AG04450 (cell line): ENCODE results near the gene RBBP4. TPM values are rescaled to one million over a fixed set of nuclear protein-coding genes. Genes with fewer than 3 reads are reported as not detected.

Experiments
- CTCF ChIA-PET: fragments of 300-600, 350-600 bp; formaldehyde crosslinking; extraction: SDS; loops from one replicate; lab custom pipeline; 2022; ENCODE audit warnings: antibody characterized with exemption, inconsistent platforms; lab: Charles Lee
- POLR2A ChIA-PET: fragments of 350-600 bp; formaldehyde crosslinking; extraction: SDS; loops from one replicate; lab custom pipeline; 2021; ENCODE audit warnings: antibody characterized with exemption, inconsistent platforms; lab: Yijun Ruan, JAX
- DNase-seq: peaks from one replicate; pipeline ENCODE4 v3.0.0-alpha.2; 2011; ENCODE audit warnings: low read depth, low spot score
- H3K27ac ChIP-seq: one replicate; pipeline ENCODE4 v1.5.1; 2012; ENCODE audit warnings: low read depth, low read length, control low read depth
- H3K27me3 ChIP-seq: one replicate; pipeline ENCODE4 v1.6.0; 2012; ENCODE audit warnings: low read length; ENCODE audit not compliant: control insufficient read depth, insufficient read depth
- H3K4me3 ChIP-seq: 2 replicates; pipeline ENCODE4 v1.5.1; 2011; ENCODE audit warnings: mild to moderate bottlenecking, low read depth, low read length, control low read depth
- H3K9me3 ChIP-seq: 2 replicates; pipeline ENCODE4 v1.5.1; 2012; ENCODE audit warnings: low read length; ENCODE audit not compliant: control insufficient read depth, insufficient read depth
- polyA plus RNA-seq: library from polyadenylated mRNA; depleted of rRNA; stranded (reverse); fragments of >200 nt; gene quantifications from 2 replicates; pipeline ENCODE4 v1.2.3, GENCODE V29; 2011
- TF ChIP-seq, protein P1 (sequence below): IDR thresholded peaks from 2 replicates; pipeline ENCODE4 v1.5.1; 2011; ENCODE audit warnings: low read depth, low read length, control low read depth, inconsistent platforms

The RBBP4 gene
- polyA plus RNA-seq, 1 experiment = 154 TPM

DNA sequence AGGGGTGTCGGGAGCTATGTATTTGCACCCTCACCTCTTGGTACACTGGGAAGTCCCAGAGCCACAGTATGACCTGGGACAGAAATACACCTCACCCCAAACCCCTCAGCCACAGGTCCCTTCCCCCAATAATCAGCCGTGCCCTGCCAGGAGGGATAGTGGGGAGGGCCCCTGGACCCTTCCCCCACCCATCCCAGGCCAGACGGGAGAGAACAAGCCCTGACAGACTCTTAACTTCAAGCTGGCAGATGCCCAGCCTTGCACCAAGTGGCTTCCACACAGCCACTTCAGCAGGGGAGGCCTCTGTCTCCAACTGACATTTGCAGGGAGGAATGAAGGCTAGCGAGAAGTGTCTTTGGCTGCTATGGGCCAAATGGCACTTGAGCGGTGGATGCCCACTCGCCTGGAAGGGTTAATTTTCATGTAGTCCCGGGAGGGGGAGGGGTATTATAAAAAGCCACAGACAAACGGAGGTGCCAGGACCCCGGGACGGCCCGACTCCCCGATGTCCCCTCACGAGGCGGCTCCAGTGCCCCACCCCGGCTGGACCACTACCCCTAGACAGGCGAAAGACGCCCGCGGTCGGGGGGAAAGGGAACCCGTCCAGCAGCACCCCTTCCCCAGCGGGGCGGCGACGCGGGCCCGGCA, 51.1 kb downstream of the RBBP4 start:
- ChIA-PET POLR2A (interaction anchor here (1.0 to 4.2 kb wide), 7 partner anchors 9 to 71 kb away, joined by 3 to 40 read pairs (median 4); partner anchors contain the start of gene RBBP4), CTCF (interaction anchor here (0.8 to 1.1 kb wide), 2 partner anchors 10 to 73 kb away, joined by 4 to 6 read pairs; no protein-coding TSS in a partner anchor)
- no peak for DNase-seq
- Histone ChIP-seq H3K9me3 (peaks cover 4% of the 10 kb centered on the region), H3K27ac (peak overlapping the region; percentile 61), H3K27me3 (no peaks in the 10 kb centered on the region), H3K4me3 (peak overlapping the region; percentile 81)
- TF ChIP-seq, protein P1, sequence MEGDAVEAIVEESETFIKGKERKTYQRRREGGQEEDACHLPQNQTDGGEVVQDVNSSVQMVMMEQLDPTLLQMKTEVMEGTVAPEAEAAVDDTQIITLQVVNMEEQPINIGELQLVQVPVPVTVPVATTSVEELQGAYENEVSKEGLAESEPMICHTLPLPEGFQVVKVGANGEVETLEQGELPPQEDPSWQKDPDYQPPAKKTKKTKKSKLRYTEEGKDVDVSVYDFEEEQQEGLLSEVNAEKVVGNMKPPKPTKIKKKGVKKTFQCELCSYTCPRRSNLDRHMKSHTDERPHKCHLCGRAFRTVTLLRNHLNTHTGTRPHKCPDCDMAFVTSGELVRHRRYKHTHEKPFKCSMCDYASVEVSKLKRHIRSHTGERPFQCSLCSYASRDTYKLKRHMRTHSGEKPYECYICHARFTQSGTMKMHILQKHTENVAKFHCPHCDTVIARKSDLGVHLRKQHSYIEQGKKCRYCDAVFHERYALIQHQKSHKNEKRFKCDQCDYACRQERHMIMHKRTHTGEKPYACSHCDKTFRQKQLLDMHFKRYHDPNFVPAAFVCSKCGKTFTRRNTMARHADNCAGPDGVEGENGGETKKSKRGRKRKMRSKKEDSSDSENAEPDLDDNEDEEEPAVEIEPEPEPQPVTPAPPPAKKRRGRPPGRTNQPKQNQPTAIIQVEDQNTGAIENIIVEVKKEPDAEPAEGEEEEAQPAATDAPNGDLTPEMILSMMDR = no peak

DNA sequence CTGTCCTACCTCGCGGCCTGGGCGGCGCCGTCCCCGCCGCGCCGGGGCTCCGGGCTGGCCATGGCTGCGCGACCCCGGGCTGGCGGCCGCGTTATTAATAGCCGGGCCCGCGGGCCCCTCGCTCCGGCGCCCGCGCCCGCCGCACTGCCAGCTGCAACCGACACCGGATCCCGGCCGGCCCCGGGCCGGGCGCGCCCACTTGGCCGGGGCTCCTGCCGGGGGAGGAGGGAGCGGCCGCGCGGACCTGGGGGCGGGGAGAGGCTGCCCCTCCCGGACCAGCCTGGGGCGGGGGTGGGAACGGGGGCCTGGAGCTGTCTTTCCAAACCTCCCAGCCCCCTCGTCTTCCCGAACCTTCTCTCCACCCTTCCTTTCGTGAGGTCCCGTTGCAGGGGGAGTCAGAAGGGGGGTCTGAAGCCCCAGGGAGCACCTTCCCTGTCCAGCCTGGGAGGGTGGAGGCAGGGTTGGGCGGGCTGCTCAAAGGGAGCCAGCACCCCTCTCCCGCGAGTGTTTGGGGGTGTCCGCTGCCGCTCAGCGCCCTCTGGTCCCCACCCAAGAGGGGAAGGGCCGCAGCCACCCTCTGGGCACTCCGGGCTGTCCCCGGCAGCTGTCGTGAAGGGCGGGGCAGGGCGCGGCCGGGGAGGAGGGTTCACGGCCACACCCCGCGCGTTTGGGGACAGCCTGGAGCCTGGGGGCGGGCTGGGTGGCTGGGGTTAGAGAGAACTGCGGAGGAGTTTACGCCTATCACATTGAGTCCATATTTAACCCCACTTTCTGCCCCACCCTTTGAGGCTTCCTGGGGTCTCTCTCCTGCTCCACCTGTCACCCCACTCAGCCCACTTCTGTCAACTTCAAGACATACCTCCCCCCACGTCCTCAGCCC, 51.8 kb downstream of the RBBP4 start, which contains the start of gene SYNC:
Gene SYNC (minus strand): TSS at position 172 of the 880 bp plus-strand sequence. CDS start 110 bp downstream, at position 62.
- ChIA-PET CTCF (interaction anchor here (0.6 to 2.2 kb wide), 2 partner anchors 9 to 371 kb away, joined by 3 to 12 read pairs; no protein-coding TSS in a partner anchor), POLR2A (interaction anchor here (0.6 to 4.2 kb wide), 21 partner anchors 8 to 636 kb away, joined by 3 to 40 read pairs (median 5); partner anchors contain the start of genes RBBP4, S100PBP and YARS1)
- DNase-seq = peak; percentile 63

DNA sequence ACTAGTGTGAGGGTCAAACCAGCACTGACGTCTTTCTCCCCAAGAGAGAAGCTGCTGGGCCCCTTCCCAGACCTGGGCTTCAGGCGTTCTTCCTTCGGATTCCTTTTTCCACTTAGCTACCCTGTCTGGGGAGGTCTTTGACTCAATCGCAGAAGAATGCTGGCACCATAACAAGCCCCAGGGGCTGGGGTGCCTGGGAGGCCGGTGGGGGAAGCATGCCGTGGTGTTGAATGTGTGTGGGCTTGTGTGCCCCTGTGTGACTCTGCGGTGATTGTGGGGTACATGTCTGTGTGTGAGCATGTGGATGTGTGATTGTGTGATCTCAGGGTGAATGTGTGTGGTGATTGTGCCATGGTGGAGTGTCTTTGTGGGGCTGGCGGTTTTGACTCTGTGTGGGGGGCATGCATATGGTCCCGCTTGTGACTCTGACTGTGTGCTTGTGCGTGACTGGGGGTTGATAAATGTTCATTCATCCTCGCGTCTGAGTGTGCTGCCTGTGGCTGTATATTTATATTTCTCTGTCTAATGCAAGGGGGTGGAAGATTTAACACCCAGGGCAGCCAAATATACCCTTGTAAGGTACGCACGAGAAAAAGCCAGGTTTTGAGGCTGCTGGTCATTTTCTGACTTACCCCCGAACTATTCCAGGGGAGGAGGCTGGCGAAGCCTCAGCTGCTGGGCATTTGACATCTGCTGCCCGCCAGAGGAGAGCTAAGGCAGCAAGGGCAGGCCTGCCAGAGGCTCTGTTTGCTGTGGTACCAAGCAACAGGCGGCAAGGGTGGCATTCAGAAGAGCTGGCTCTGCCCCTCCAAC, 52.7 kb downstream of the RBBP4 start:
- peak overlapping the region; percentile 99 for H3K27ac ChIP-seq
- DNase-seq = peak; percentile 93
- CTCF ChIA-PET = interaction anchor here (2.2 kb wide), 1 partner anchor 9 kb away, joined by 12 read pairs; no protein-coding TSS in a partner anchor
- TF ChIP-seq, protein P1 = no peak
- POLR2A ChIA-PET = interaction anchor here (0.6 to 4.2 kb wide), 22 partner anchors 8 to 637 kb away, joined by 3 to 40 read pairs (median 6); partner anchors contain the start of genes RBBP4, S100PBP and YARS1
- peaks cover 4% of the 10 kb centered on the region for H3K9me3 ChIP-seq
- no peaks in the 10 kb centered on the region for H3K27me3 ChIP-seq
- peak overlapping the region; percentile 81 for H3K4me3 ChIP-seq

More for the DNA sequence above, 51.8 kb downstream of the RBBP4 start, which contains the start of gene SYNC:
- Histone ChIP-seq H3K27me3 (no peaks in the 10 kb centered on the region), H3K4me3 (peak within 1 kb of the TSS; percentile 81), H3K9me3 (peaks cover 4% of the 10 kb centered on the region), H3K27ac (peak within 1 kb of the TSS; percentile 99)
- TF ChIP-seq, protein P1 = no peak

DNA sequence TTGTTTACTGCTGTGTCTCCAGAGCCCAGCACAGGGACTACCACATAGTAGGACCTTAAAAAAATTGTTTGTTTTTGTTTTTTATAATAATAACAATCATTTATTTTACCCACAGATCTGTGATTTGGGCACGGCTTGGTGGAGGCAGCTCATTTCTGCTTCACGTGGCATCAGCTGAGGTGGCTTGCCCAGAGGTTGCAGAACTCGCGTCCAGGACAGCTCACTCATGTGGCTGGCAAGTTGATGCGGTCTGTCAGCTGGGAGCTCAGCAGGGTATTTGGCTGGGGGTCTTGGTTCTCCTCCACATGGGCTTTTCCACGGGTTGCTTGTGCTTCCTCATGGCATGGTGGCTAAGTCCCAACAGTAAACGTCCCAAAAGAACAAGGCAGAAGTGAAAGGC, 54.5 kb downstream of the RBBP4 start:
- H3K27ac ChIP-seq = no peak overlapping the region
- no peak for DNase-seq
- H3K27me3 ChIP-seq = no peaks in the 10 kb centered on the region
- H3K4me3 ChIP-seq = no peak overlapping the region
- POLR2A ChIA-PET = interaction anchor here (2.7 kb wide), 1 partner anchor 10 kb away, joined by 13 read pairs; no protein-coding TSS in a partner anchor
- peaks cover 4% of the 10 kb centered on the region for H3K9me3 ChIP-seq
- CTCF ChIA-PET = interaction anchor here (2.8 kb wide), 1 partner anchor 68 kb away, joined by 23 read pairs; no protein-coding TSS in a partner anchor
- TF ChIP-seq, protein P1 = no peak
